Ovary (tissue), 9 donors: ENCODE data around the gene TP53I11. TPM values are rescaled to one million over a fixed set of nuclear protein-coding genes. Genes with fewer than 3 reads are reported as not detected.

Experiments
- DNase-seq, 5 donors: peaks; one replicate each; pipeline ENCODE4 v3.0.0-alpha.2; 2019 to 2020
- H3K27ac ChIP-seq, 2 donors: fragments of 200-600 bp; one replicate each; pipeline versions ENCODE4 v1.5.1 to v1.8.0; 2019 to 2022
- H3K27me3 ChIP-seq: fragments of 200-600 bp; one replicate; pipeline ENCODE4 v1.8.0; 2022
- H3K36me3 ChIP-seq: fragments of 200-600 bp; sonication (generic); one replicate; pipeline ENCODE4 v1.5.1; 2019
- H3K4me1 ChIP-seq: one replicate; pipeline ENCODE4 v1.8.1; 2013; ENCODE audit warnings: mild to moderate bottlenecking, moderate library complexity; ENCODE audit not compliant: insufficient read depth
- H3K4me3 ChIP-seq: fragments of 200-600 bp; sonication (generic); one replicate; pipeline ENCODE4 v1.5.1; 2017
- H3K9me3 ChIP-seq, 2 donors: fragments of 200-600 bp in 1 of 2; sonication (generic) in 1 of 2; one replicate each; pipeline versions ENCODE4 v1.5.1 to v1.8.1; 2013 to 2019; ENCODE audit warnings: mild to moderate bottlenecking in 1 of 2, moderate library complexity in 1 of 2
- CTCF ChIP-seq, 3 donors: fragments of 450-650 bp in 2 of 3; fragments of 200-600 bp in 1 of 3; IDR thresholded peaks; one replicate each; pipeline versions ENCODE4 v1.5.1 to v1.8.0; 2016 to 2022; ENCODE audit warnings: antibody characterized with exemption in 3 of 3, mild to moderate bottlenecking in 1 of 3
- EP300 ChIP-seq: sonication (generic); formaldehyde crosslinking; IDR thresholded peaks from one replicate; pipeline ENCODE4 v1.6.1; 2017; ENCODE audit warnings: antibody characterized with exemption
- POLR2A ChIP-seq: fragments of 450-650 bp; IDR thresholded peaks from one replicate; pipeline ENCODE4 v1.6.1; 2017; ENCODE audit warnings: antibody characterized with exemption, mild to moderate bottlenecking, moderate library complexity
- WGBS, 3 donors: extraction: QIAGEN DNeasy Blood & Tissue Kit in 1 of 3; methylation state at CpG; one replicate each; pipeline versions ENCODE4 v1.1.5 to v1.1.7; 2013 to 2017; 5-methylcytosine and 5-hydroxymethylcytosine counted together
- intact Hi-C, 4 donors: fragments of 100-400 bp; cut with DNase I; formaldehyde crosslinking; loops; one replicate each; pipeline versions ENCODE4 v1.11.0 to v1.15.1; 2022 to 2023
- polyA plus RNA-seq, 2 donors: library from polyadenylated mRNA; stranded (reverse); fragments of 200-250 nt in 1 of 2; fragments of 350-450 nt in 1 of 2; fragmentation: Illumina TruSeq in 1 of 2; extraction: RNeasy Lipid Tissue Mini Kit (QIAGEN cat#74804) in 1 of 2; gene quantifications; one replicate each; pipeline ENCODE4 v1.2.3, GENCODE V29; 2013 to 2014
- total RNA-seq, 7 donors: library from RNA; depleted of rRNA in 2 of 7; stranded (reverse); fragments of >200 nt in 2 of 7; fragmentation: NEBNext Ultra II Directional in 3 of 7; extraction: Animal tissue kit (Norgen Biotek cat#: 25700) in 3 of 7; gene quantifications; one replicate each; pipeline versions ENCODE4 v1.1.0 to v1.2.4, GENCODE V29; 2016 to 2023
- donor health status: DM: no; HTN: no; CAD: no; lungs with moderate emphysema.
- donor health status: DM: no; HTN: no; CAD: no.
- donor health status: Bipolar disorder and iron deficiency.
- donor health status: DM: yes; HTN: yes; CAD: no.
- donor health status: DM: no; HTN: no; CAD: no.
- donor health status: DM: yes; HTN: yes; CAD: no.

TP53I11 gene
- total and polyA plus RNA-seq, 9 donors: 9.2 to 51.9 (median 21.8) TPM

- DNase-seq: peak; percentile 19 to 63 (median 42)
- Histone ChIP-seq H3K27me3 (no peaks in the 10 kb centered on the region), H3K36me3 (no peaks in the 10 kb centered on the region), H3K4me1 (no peaks in the 10 kb centered on the region), H3K9me3 (no peaks in the 10 kb centered on the region), H3K27ac (peak overlapping the region in 1 of 2 donors; percentile 49), H3K4me3 (peak overlapping the region; percentile 73)
- TF ChIP-seq EP300 (no peak), CTCF (IDR thresholded peaks at IDR 0.05) (no peak), POLR2A (no peak)
- WGBS, 3 donors: 0 to 1% (median 1%) methylated on average over 57 to 63 of the region's 63 CpGs
- intact Hi-C loops: no loop called here
Observed at GRCh38 chr11:44950031-44950624, 555 bp downstream of the TP53I11 start.

- H3K9me3 ChIP-seq: no peaks in the 10 kb centered on the region
- TF ChIP-seq CTCF (IDR thresholded peaks at IDR 0.05) (no peak), POLR2A (no peak), EP300 (no peak)
- DNase-seq: peak in 2 of 5 donors; percentile 28 to 43
- no peaks in the 10 kb centered on the region for H3K36me3 ChIP-seq
- H3K27me3 ChIP-seq: no peaks in the 10 kb centered on the region
- intact Hi-C loops: loop anchor here in 1 of 4 donors (10.0 kb wide), 1 partner anchor 345 kb away; no protein-coding TSS in a partner anchor
- H3K4me3 ChIP-seq: peak overlapping the region; percentile 73
- no peaks in the 10 kb centered on the region for H3K4me1 ChIP-seq
- WGBS, 3 donors: 5 to 6% (median 5%) methylated on average over 52 to 57 of the region's 57 CpGs
- peak overlapping the region in 1 of 2 donors; percentile 49 for H3K27ac ChIP-seq
Observed at GRCh38 chr11:44949160-44950030, 1.3 kb downstream of the TP53I11 start.

GRCh38 chr11:44948155-44948554, 2.5 kb downstream of the TP53I11 start:
- Histone ChIP-seq H3K27ac (no peak overlapping the region), H3K4me1 (no peaks in the 10 kb centered on the region), H3K4me3 (no peak overlapping the region), H3K9me3 (no peaks in the 10 kb centered on the region), H3K36me3 (no peaks in the 10 kb centered on the region), H3K27me3 (no peaks in the 10 kb centered on the region)
- intact Hi-C loops: loop anchor here in 1 of 4 donors (10.0 kb wide), 1 partner anchor 347 kb away; no protein-coding TSS in a partner anchor
- WGBS, 3 donors: 91 to 95% (median 95%) methylated on average over 3 of the region's 3 CpGs
- TF ChIP-seq EP300 (no peak), CTCF (IDR thresholded peaks at IDR 0.05) (no peak), POLR2A (no peak)
- DNase-seq: no peak

GRCh38 chr11:44947114-44947513, 3.6 kb downstream of the TP53I11 start:
- intact Hi-C loops: loop anchor here in 1 of 4 donors (10.0 kb wide), 1 partner anchor 348 kb away; no protein-coding TSS in a partner anchor

More at GRCh38 chr11:44947114-44947513, 3.6 kb downstream of the TP53I11 start:
- 48 to 61% (median 53%) methylated on average over 9 of the region's 9 CpGs for WGBS, 3 donors
- H3K9me3 ChIP-seq: no peaks in the 10 kb centered on the region
- no peak for DNase-seq
- no peaks in the 10 kb centered on the region for H3K27me3 ChIP-seq
- no peaks in the 10 kb centered on the region for H3K36me3 ChIP-seq
- H3K4me3 ChIP-seq: no peak overlapping the region
- H3K27ac ChIP-seq: no peak overlapping the region
- no peaks in the 10 kb centered on the region for H3K4me1 ChIP-seq
- TF ChIP-seq EP300 (no peak), POLR2A (no peak), CTCF (IDR thresholded peaks at IDR 0.05) (no peak)
